Head of caudate nucleus (tissue), 42 donors: ENCODE measurements around the gene GALNT17.

Experiments
- DNase-seq, 42 donors: peaks; one replicate each; pipeline versions ENCODE4 v3.0.0 to v3.0.0-alpha.2; 2020 to 2021; ENCODE audit warnings: mixed read lengths in 7 of 42
- intact Hi-C: fragments of 100-400 bp; cut with DNase I; formaldehyde crosslinking; loops from one replicate; pipeline ENCODE4 v1.15.0; 2022

Gene GALNT17

GRCh38 chr7:71132127-71132376 lies at the start of gene GALNT17:
Gene GALNT17 (plus strand): TSS chr7:71132144.
- intact Hi-C loops = no loop called here
- DNase-seq = peak in 5 of 42 donors; percentile 4 to 37 (median 14)

- intact Hi-C loops = no loop called here
- DNase-seq = peak in 18 of 42 donors; percentile 3 to 65 (median 20)
Measured at GRCh38 chr7:71095266-71095860, 36.6 kb upstream of the GALNT17 start.

DNA sequence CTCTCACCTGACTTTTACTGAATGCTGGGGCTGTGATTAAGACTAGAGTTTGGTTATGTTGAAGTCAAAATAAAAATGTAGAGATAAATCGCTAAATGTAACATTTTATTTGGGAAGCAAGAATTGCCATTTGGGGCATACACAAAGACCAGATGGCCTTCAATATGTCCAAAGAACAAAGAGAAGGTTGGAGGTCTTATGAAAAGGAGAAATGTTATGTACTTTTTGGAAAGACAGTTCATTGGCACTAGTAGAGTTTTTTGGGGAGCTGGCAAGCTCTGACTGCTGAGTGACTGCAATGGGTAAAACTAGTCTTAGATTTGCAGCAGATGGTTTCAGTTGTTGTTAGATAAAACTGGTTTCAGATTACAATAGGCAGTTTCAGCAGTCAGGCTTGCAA lies 35.6 kb upstream of the GALNT17 start:
- intact Hi-C loops = no loop called here
- no peak for DNase-seq

DNA sequence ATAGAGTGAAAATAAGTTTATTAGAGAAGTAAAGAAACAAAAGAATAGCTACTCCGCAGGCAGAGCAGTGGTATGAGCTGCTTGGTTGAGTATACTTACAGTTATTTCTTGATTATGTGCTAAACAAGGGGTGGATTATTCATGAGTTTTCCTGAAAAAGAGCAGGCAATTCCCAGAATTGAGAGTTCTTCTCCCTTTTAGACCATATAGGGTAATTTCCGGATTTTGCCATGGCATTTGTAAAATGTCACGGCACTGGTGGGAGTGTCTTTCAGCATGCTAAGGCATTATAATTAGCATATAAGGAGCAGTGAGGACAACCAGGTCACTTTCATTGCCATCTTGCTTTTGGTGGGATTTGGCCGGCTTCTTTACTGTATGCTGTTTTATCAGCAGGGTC lies 25.7 kb upstream of the GALNT17 start:
- intact Hi-C loops = no loop called here
- no peak for DNase-seq

GRCh38 chr7:71112436-71112835 lies 19.5 kb upstream of the GALNT17 start:
- DNase-seq = no peak
- intact Hi-C loops = no loop called here

DNA sequence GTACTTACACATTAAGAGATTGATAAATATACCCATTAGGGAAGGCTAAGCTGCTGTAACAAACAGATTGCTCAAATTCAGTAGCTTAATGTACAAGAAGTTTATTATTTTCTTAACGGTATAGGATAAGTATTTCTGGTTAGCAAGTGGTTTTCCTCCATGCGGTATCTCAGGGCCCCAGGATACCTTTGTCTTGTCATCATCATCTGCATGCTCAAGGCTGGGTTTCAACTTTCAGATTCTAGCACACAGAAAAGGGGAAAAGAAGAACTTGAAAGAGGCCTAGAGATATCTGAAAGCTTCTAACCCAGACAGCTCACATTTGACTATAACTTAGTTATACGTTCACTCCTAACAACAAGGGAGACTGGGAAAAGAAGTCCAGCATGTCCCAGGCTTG lies 11.8 kb upstream of the GALNT17 start:
- intact Hi-C loops = no loop called here
- no peak for DNase-seq

- intact Hi-C loops = no loop called here
- DNase-seq = no peak
Measured at GRCh38 chr7:71129126-71129525, 2.8 kb upstream of the GALNT17 start.

GRCh38 chr7:71130031-71130679 lies 1.8 kb upstream of the GALNT17 start:
- intact Hi-C loops = no loop called here
- DNase-seq = no peak

GRCh38 chr7:71131256-71132126 lies 453 bp upstream of the GALNT17 start:
- intact Hi-C loops = no loop called here
- peak; percentile 14 to 85 (median 64) for DNase-seq

- intact Hi-C loops = no loop called here
- peak in 23 of 42 donors; percentile 1 to 43 (median 27) for DNase-seq
Measured at GRCh38 chr7:71132377-71133231, 660 bp downstream of the GALNT17 start.

DNA sequence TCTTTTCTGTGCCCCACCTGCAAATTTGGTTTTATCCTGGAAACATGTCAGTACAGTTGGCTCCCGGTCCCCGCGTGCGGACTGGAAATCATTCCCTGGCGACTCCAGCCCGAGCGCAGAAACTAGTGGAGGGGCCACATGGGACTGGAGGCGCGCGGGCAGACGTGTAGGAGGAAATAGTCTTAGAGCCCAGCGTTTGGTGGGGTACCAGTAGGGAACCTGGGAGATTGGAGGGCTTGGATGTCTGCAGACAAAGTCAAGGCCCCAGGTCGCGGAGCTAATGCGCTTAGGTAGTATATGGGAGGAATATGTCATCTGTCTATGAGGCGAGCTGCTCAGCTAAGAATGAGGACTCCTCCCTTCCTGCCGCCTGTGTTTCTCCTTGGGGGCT lies 1.3 kb downstream of the GALNT17 start:
- intact Hi-C loops = no loop called here
- peak in 13 of 42 donors; percentile 3 to 50 (median 20) for DNase-seq

- intact Hi-C loops = no loop called here
- DNase-seq = peak in 4 of 42 donors; percentile 3 to 36 (median 18)
Measured at GRCh38 chr7:71133856-71134255, 1.9 kb downstream of the GALNT17 start.

DNA sequence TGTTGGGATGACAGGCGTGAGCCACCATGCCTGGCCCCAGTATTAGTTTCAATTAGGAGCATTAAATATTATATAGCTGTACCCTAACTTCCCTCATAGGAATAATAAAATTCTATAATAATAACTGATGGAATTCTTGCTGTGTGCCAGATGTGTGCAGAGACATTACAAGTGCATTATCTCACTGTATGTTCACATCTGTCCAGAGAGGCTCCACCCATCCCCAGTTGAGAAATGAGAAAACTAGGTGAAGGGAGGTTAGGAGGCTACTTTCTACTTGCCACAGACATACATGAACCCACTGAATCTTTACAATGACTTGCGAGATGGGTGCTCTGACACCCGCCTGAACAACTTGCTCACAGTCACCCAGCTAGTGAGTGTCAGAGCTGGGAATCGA lies 3.2 kb downstream of the GALNT17 start:
- no peak for DNase-seq
- intact Hi-C loops = no loop called here

DNA sequence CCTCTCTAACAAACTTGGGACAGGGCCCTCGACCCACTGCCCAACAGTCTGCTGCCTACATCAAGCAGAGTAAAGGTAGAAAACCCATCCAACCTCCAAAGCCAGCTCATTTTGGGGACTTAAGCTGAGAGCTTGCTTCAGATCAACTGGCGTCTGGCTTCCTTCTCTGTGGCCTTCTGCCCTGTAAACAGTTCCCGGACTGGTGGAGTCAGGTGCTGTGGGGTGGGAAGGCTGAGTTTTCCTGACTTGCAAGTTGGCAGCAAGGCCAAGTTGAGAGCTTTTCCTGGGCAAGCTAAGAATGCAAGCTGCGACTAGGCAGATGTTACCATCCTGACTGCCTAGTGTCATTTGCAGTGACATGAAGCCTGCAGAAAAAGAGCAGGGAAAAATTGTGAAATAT lies 3.7 kb downstream of the GALNT17 start:
- intact Hi-C loops = no loop called here
- DNase-seq = no peak

DNA sequence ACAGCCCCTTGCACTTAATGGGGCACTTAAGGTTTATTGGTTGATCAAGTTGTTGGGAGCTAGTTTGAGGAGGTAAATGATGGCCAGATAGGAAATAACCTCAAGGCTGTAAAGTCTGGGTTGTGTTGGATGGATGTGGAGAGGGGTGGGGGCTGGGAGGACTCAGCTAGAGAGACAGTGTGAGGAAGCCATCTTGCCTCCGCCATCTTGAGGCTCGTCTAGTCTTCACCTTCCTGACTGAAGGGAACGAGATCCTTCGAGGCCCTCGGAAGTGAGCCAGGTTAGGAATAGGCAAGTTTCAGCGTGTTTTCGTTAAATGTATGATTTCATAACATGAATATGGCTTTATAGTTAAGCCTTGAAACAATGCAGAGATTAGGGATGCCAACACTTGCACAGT lies 5.5 kb downstream of the GALNT17 start:
- DNase-seq = no peak
- intact Hi-C loops = no loop called here

DNA sequence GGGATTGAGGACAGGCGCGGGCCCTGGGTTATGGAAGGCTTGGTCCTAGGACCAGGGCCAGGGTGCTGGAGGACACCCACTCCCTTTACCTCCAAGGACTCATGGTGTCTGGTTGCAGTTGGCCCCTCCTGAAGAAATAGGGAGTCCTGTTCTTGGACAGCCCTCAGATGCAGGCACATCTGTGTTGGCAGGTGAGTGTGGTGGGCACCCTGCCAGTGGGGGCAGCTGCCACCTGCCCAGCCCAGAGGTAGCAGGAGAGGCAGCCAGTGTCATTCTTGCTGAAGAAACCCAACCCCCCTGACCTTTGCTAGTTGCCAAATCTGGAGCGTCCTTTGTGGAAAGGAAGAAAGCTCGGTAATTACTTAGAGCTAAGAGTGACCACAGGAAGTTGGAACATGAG lies 8.3 kb downstream of the GALNT17 start:
- intact Hi-C loops = no loop called here
- no peak for DNase-seq

GRCh38 chr7:71144963-71145362 lies 13.0 kb downstream of the GALNT17 start:
- intact Hi-C loops = no loop called here
- no peak for DNase-seq

DNA sequence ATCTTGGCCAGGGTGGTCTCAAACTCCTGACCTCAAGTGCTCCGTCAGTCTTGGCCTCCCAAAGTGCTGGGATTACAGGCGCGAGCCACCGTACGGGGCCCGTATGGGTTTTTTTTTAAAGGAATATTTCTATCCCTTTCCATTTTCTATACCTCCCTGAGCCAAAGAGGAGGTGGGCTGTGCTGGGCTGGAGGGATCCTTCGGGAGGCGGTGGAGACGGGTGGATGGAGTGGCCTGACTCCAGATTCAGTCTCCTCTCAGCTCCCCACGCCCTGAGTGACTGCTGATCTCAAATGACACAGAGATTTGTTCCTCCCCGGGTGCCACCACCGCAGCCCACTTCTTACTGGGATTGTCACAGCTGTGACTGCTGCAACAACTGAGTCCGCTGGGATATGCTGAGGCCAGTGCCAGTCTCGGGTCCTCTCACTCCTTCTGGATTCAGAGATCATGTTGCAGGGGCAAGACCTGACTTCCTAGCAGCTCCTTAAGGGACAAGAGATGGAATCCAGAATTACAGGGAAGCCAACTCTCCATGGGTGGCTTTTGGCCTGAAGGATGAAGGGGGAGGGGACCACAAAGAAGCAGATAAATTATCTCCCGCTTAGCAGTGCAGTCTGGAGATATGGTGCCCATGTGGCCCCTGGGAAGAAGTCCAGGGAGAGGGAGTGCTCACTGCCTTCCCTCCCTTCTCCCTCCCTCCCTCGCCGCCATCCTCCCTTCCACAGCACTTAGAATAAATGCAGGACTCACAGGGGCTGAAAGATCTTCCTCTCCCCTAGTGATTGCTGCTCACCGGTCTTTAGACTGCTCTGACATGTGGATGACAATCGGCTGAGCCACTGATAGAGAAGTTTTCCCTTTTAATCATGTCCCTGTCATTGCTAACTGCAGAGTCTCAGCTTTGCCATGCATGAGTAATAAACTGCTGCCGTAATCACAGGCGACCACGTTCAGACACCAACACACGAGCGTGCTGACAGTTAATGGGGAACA lies 14.3 kb downstream of the GALNT17 start:
- intact Hi-C loops = no loop called here
- peak in 34 of 42 donors; percentile 6 to 72 (median 37) for DNase-seq
